Psoas muscle (tissue), 8 donors: ENCODE measurements around the gene SCRT2. TPM values are rescaled to one million over a fixed set of nuclear protein-coding genes. Genes with fewer than 3 reads are reported as not detected.
A peak's percentile ranks its signal among the peaks of the same experiment; 100 is the strongest.
"Not testable (repeated sequence)": the region's sequence is repeated elsewhere in the genome, so short reads cannot be mapped to it uniquely, and the experiment has no call there.

Experiments used
- ATAC-seq, 4 donors: fragments of 200-7000 bp; cut with Tn5 transposase; one replicate each; pipeline ENCODE4 v1.9.1; 2020; ENCODE audit warnings: moderate library complexity in 3 of 4, mild to moderate bottlenecking in 2 of 4
- DNase-seq, 2 donors: peaks; one replicate each; pipeline ENCODE4 v3.0.0-alpha.2; 2020
- H3K27ac ChIP-seq: fragments of 200-600 bp; one replicate; pipeline ENCODE4 v1.8.0; 2022
- H3K27me3 ChIP-seq, 3 donors: fragments of 200-600 bp in 1 of 3; one replicate each; pipeline versions ENCODE4 v1.6.1 to v1.8.0; 2013 to 2022; ENCODE audit warnings: low read length in 2 of 3, mild to moderate bottlenecking in 2 of 3, moderate library complexity in 1 of 3; ENCODE audit not compliant: insufficient read depth in 3 of 3
- H3K36me3 ChIP-seq, 2 donors: fragments of 200-600 bp in 1 of 2; one replicate each; pipeline versions ENCODE4 v1.6.1 to v1.8.0; 2013 to 2022; ENCODE audit warnings: low read depth in 1 of 2, mild to moderate bottlenecking in 1 of 2, moderate library complexity in 1 of 2; ENCODE audit not compliant: insufficient read depth in 1 of 2
- H3K4me1 ChIP-seq: fragments of 200-600 bp; one replicate; pipeline ENCODE4 v1.8.0; 2022
- H3K4me3 ChIP-seq: fragments of 200-600 bp; one replicate; pipeline ENCODE4 v1.8.0; 2022; ENCODE audit warnings: mild to moderate bottlenecking
- H3K9me3 ChIP-seq: fragments of 200-600 bp; one replicate; pipeline ENCODE4 v1.8.0; 2022
- CTCF ChIP-seq: fragments of 200-600 bp; IDR thresholded peaks from one replicate; pipeline ENCODE4 v1.8.0; 2022; ENCODE audit warnings: antibody characterized with exemption
- WGBS, 3 donors: extraction: QIAGEN DNeasy Blood & Tissue Kit; methylation state at CpG; one replicate each; pipeline versions ENCODE4 v1.1.6 to v1.1.7; 2013; 5-methylcytosine and 5-hydroxymethylcytosine counted together
- intact Hi-C, 2 donors: fragments of 100-400 bp; cut with DNase I; formaldehyde crosslinking; loops; one replicate each; pipeline versions ENCODE4 v1.11.0 to v1.14.2; 2022
- polyA plus RNA-seq, 3 donors: library from polyadenylated mRNA; stranded (reverse); fragments of 200-250 nt; gene quantifications; one replicate each; pipeline ENCODE4 v1.2.3, GENCODE V29; 2013
- total RNA-seq, 4 donors: library from RNA; stranded (reverse); fragmentation: NEBNext Ultra II Directional in 2 of 4; extraction: Animal tissue kit (Norgen Biotek cat#: 25700) in 2 of 4; gene quantifications; one replicate each; pipeline versions ENCODE4 v1.2.1 to v1.2.4, GENCODE V29; 2021 to 2023
- donor health status: healthy with polysubstance abuse.
- donor health status: DM: no; HTN: no; CAD: no; lungs with moderate emphysema.
- donor health status: Bipolar disorder and iron deficiency.
- donor health status: healthy.
- donor health status: DM: yes; HTN: yes; CAD: no.
- donor health status: DM: no; HTN: no; CAD: no.
- donor health status: DM: no; HTN: no; CAD: no.
- donor health status: DM: yes; HTN: yes; CAD: no.

SCRT2 gene
- total and polyA plus RNA-seq, 7 donors = not detected

DNA sequence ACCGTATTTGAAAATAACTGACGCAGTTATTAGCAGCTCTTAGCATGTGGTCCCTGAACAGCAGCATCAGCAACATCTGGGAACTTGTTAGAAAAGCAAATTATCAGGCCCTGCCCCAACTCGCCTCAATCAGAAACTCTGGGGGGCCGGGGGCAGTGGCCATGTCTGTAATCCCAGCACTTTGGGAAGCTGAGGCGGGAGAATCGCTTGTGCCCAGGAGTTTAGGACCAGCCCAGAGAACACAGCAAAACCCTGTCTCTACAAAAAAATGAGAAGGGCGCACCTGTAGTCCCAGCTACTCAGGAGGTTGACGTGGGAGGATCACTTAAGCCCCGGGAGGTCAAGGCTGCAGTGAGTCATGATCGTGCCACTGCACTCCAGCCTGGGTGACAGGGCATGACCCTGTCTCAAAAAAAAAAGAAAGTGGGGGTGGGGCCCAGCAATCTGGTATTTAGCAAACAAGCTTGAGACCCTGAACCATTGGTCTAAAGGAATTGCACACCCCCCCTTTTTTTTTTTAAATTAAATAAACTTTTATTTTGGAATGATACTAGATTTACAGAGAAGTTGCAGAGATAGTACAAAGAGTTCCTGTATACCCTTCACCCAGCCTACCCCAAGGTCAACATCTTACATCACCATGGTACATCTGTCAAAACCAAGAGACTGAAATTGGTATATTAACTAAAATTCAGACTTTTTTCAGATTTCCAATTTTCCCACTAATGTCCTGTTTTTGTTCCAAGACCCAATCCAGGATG is 29.3 kb downstream of the SCRT2 start:
- Histone ChIP-seq H3K27ac (peak overlapping the region; percentile 46), H3K36me3 (peaks cover 18 to 49% of the 10 kb centered on the region in 2 donors), H3K4me3 (no peak overlapping the region), H3K4me1 (peaks cover 6% of the 10 kb centered on the region), H3K27me3 (peaks cover 0 to 4% (median 3%) of the 10 kb centered on the region in 3 donors), H3K9me3 (no peaks in the 10 kb centered on the region)
- no peak for TF ChIP-seq CTCF
- no peak for DNase-seq
- WGBS, 3 donors = 74 to 77% (median 76%) methylated on average over 10 of the region's 10 CpGs
- ATAC-seq = peak in 2 of 4 donors; percentile 3 to 40
- intact Hi-C loops = loop anchor here in 1 of 2 donors (5.0 kb wide), 1 partner anchor 84 kb away; no protein-coding TSS in a partner anchor

DNA sequence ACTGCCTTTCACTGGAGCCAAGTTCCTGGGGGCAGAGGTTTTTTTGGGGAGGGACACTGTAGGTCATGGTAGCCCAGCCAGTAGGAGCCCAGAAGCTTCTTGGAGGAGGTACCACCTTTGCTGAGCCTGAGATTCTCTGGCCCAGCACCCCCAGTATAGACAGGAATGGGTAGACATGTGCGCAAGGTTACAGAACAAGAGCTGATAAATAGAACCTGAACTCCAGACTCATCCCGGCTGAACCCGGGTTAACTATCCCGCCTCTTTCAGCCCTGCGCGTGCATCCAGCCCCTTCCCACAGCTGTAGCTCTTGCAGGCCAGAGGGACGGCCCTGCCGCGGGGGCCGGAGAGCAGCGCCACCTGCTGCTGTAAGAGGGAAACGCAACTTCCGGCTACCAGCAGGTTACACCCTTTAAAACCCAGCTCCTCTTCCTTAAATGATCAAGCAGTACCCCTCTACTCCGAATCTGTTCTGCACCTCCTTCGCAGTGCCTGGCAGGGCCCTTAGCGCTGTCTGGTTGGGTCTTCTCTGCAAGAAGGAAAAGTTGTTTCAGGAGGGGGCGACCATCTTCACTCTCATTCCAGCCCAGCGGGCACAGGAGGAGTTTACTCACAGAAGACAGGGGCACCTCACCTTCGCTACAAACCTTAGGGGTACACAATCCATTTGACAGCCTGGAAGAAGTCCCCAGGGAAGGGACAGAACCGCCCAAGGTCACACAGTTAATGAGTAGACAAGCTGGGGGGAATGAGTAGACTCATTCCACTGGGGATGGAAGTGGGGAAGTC is 30.1 kb downstream of the SCRT2 start:
- Histone ChIP-seq H3K4me3 (no peak overlapping the region), H3K36me3 (peaks cover 13 to 42% of the 10 kb centered on the region in 2 donors), H3K27me3 (peaks cover 0 to 7% (median 4%) of the 10 kb centered on the region in 3 donors), H3K9me3 (no peaks in the 10 kb centered on the region), H3K27ac (peak overlapping the region; percentile 42), H3K4me1 (peaks cover 6% of the 10 kb centered on the region)
- peak; percentile 58 to 86 (median 84) for ATAC-seq
- WGBS, 3 donors = 15% methylated on average over 20 of the region's 20 CpGs
- intact Hi-C loops = loop anchor here (1.0 to 5.0 kb wide), 2 partner anchors 83 kb away; no protein-coding TSS in a partner anchor
- peak; percentile 63 to 83 for DNase-seq
- TF ChIP-seq CTCF = peak; percentile 87

DNA sequence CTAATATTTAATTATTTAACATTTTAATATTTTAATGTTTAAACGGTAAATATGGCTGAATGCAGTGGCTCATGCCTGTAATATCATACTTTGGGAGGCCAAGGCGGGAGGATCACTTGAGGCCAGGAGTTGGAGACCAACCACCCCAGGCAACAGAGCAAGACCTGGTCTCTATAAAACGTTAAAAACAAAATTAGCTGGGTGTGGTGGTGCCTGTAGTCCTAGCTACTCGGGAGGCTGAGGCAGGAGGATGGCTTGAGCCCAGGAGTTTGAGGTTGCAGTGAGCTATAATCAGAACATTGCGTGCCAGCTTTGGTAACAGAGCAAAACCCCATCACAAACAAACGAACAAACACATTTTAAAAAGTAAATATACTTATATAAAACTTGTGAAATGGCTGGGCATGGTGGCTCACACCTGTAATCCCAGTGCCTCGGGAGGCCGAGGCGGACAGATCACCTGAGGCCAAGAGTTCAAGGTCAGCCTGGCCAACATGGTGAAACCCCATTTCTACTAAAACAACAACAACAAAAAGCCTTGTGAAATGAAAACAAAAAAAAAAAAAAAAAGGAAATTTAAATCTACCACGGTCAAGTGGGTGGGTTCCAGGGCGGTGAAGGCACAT is 30.8 kb downstream of the SCRT2 start:
- no peak overlapping the region for H3K27ac ChIP-seq
- H3K36me3 ChIP-seq = peaks cover 11 to 34% of the 10 kb centered on the region in 2 donors
- H3K4me1 ChIP-seq = peaks cover 6% of the 10 kb centered on the region
- intact Hi-C loops = loop anchor here (1.0 to 5.0 kb wide), 2 partner anchors 83 kb away; no protein-coding TSS in a partner anchor
- ATAC-seq (no peak), DNase-seq (no peak)
- no peaks in the 10 kb centered on the region for H3K9me3 ChIP-seq
- 66 to 71% (median 68%) methylated on average over 11 of the region's 11 CpGs for WGBS, 3 donors
- H3K27me3 ChIP-seq = peaks cover 0 to 10% (median 4%) of the 10 kb centered on the region in 3 donors
- TF ChIP-seq CTCF = no peak
- no peak overlapping the region for H3K4me3 ChIP-seq

GRCh38 chr20:642398-643174 is 33.0 kb downstream of the SCRT2 start:
- intact Hi-C loops = no loop called here
- TF ChIP-seq CTCF = no peak
- Histone ChIP-seq H3K27ac (peak overlapping the region; percentile 9), H3K36me3 (peaks cover 0 to 12% of the 10 kb centered on the region in 2 donors), H3K27me3 (peaks cover 0 to 10% (median 4%) of the 10 kb centered on the region in 3 donors), H3K9me3 (no peaks in the 10 kb centered on the region), H3K4me1 (peaks cover 6% of the 10 kb centered on the region), H3K4me3 (peak overlapping the region; percentile 51)
- 4 to 14% (median 7%) methylated on average over 11 to 57 of the region's 57 CpGs for WGBS, 3 donors
- DNase-seq (peak in 1 of 2 donors; percentile 68), ATAC-seq (no peak)

DNA sequence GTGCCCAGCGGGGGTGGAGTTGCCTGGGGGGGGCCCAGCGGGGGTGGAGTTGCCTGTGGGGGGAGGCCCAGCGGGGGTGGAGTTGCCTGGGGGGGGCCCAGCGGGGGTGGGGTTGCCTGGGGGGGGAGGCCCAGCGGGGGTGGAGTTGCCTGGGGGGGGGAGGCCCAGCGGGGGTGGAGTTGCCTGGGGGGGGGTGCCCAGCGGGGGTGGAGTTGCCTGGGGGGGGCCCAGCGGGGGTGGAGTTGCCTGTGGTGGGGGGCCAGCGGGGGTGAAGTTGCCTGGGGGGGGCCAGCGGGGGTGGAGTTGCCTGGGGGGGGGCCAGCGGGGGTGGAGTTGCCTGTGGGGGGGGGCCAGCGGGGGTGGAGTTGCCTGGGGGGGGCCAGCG is 33.6 kb downstream of the SCRT2 start:
- H3K9me3 ChIP-seq, ATAC-seq, intact Hi-C loops, H3K4me3 ChIP-seq, H3K27ac ChIP-seq, DNase-seq, H3K4me1 ChIP-seq, H3K36me3 ChIP-seq: not testable (repeated sequence)
- H3K27me3 ChIP-seq = peaks cover 0 to 10% (median 4%) of the 10 kb centered on the region in 3 donors
- 0 to 12% methylated on average over 2 to 5 of the region's 13 CpGs; no CpG with 5 or more reads in 1 of the 3 donors for WGBS, 3 donors
